HepG2 (cell line): Measurements from ENCODE around the gene SBK2. TPM values are rescaled to one million over a fixed set of nuclear protein-coding genes. Genes with fewer than 3 reads are reported as not detected.
A peak's percentile ranks its signal among the peaks of the same experiment; 100 is the strongest.

Experiments used
- ATAC-seq: fragments of 200-7000 bp; cut with Tn5 transposase; 3 replicates; pipeline ENCODE4 v1.9.1; 2020; ENCODE audit warnings: mild to moderate bottlenecking, moderate library complexity
- BruUV-seq: library from RNA; stranded (reverse); fragments of 400-500 nt; replicated peaks from 2 replicates; lab custom pipeline; 2021; lab: Mats Ljungman, UMichigan
- CTCF ChIA-PET: fragments of 300-600 bp; formaldehyde crosslinking; extraction: SDS; loops from one replicate; lab custom pipeline; 2021; ENCODE audit warnings: low total read pairs, inconsistent platforms, low intra/inter-chr PET ratio; lab: Yijun Ruan, JAX
- POLR2A ChIA-PET: fragments of 350-600 bp; sonication (Branson Sonifier 250); formaldehyde crosslinking; loops from one replicate; lab custom pipeline; 2020; ENCODE audit warnings: antibody characterized with exemption, inconsistent platforms; lab: Yijun Ruan, JAX
- DNase-seq: peaks from one replicate; pipeline ENCODE4 v3.0.0-alpha.2; 2015; ENCODE audit warnings: low spot score
- FAIRE-seq: peaks from 3 replicates; lab custom pipeline; 2011; peaks lifted over from hg19 to GRCh38; lab: Jason Lieb, UNC
- H2AFZ ChIP-seq: one replicate; pipeline ENCODE4 v1.6.1; 2011; ENCODE audit warnings: low read length, inconsistent platforms
- H3K27ac ChIP-seq: fragments of 300-600 bp; 3 replicates; pipeline ENCODE4 v1.8.0; 2011; ENCODE audit warnings: mixed run types, mild to moderate bottlenecking, mixed read lengths, low read length, inconsistent platforms; ENCODE audit not compliant: insufficient read depth; ENCODE audit errors: extremely low read length
- H3K27me3 ChIP-seq, 2 experiments: fragments of 200-600 bp in 1 of 2; 2 replicates in 1 of 2; 3 replicates in 1 of 2; pipeline versions ENCODE4 v1.6.0 to v1.8.0; 2011; ENCODE audit warnings: low read length in 2 of 2, mild to moderate bottlenecking in 2 of 2, moderate library complexity in 2 of 2, inconsistent platforms in 1 of 2; ENCODE audit not compliant: insufficient read depth in 2 of 2, control insufficient read depth in 1 of 2
- H3K36me3 ChIP-seq, 2 experiments: fragments of 200-600 bp in 1 of 2; replicated peaks in 1 of 2; 2 replicates in 1 of 2; 3 replicates in 1 of 2; pipeline versions ENCODE4 v1.5.1 to v1.8.0; 2011; ENCODE audit warnings: low read length in 2 of 2, inconsistent platforms in 1 of 2; ENCODE audit not compliant: insufficient read depth in 2 of 2, control insufficient read depth in 1 of 2
- H3K4me1 ChIP-seq: 2 replicates; pipeline ENCODE4 v1.5.1; 2012; ENCODE audit warnings: low read length, inconsistent platforms; ENCODE audit not compliant: insufficient read depth
- H3K4me2 ChIP-seq: 2 replicates; pipeline ENCODE4 v1.6.0; 2011; ENCODE audit warnings: low read depth, low read length, inconsistent platforms
- H3K4me3 ChIP-seq, 3 experiments: fragments of 200-600 bp in 1 of 3; sonication (generic), shearing (Covaris generic) in 1 of 3; replicated peaks in 1 of 3; 2 replicates each; pipeline ENCODE4 v1.5.1; 2011 to 2016; ENCODE audit warnings: low read length in 3 of 3, inconsistent platforms in 2 of 3, low read depth in 2 of 3, mild to moderate bottlenecking in 2 of 3, control low read depth in 1 of 3, mixed read lengths in 1 of 3; ENCODE audit not compliant: insufficient read depth in 1 of 3
- H3K79me2 ChIP-seq: one replicate; pipeline ENCODE4 v1.6.1; 2011; ENCODE audit warnings: low read length, inconsistent platforms; ENCODE audit not compliant: insufficient read depth
- H3K9ac ChIP-seq: 2 replicates; pipeline ENCODE4 v1.6.0; 2011; ENCODE audit warnings: mild to moderate bottlenecking, low read depth, low read length, inconsistent platforms; ENCODE audit not compliant: insufficient read depth
- H3K9me3 ChIP-seq: 2 replicates; pipeline ENCODE4 v1.5.1; 2012; ENCODE audit warnings: mild to moderate bottlenecking, low read length
- H4K20me1 ChIP-seq: 2 replicates; pipeline ENCODE4 v1.6.0; 2011; ENCODE audit warnings: inconsistent platforms, mild to moderate bottlenecking, low read length, moderate library complexity; ENCODE audit not compliant: insufficient read depth
- CBX5 ChIP-seq: sonication (generic); formaldehyde crosslinking; IDR thresholded peaks from 2 replicates; pipeline ENCODE4 v1.4.0; 2020; ENCODE audit warnings: missing genetic modification reagents, borderline replicate concordance
- ETV5 ChIP-seq: IDR thresholded peaks from 2 replicates; pipeline ENCODE4 v1.6.1; 2018; ENCODE audit warnings: missing biosample characterization, missing genetic modification reagents, inconsistent platforms, borderline replicate concordance
- HDAC1 ChIP-seq: sonication (generic); formaldehyde crosslinking; IDR thresholded peaks from 2 replicates; pipeline ENCODE4 v1.5.1; 2020; ENCODE audit warnings: mild to moderate bottlenecking, missing genetic modification reagents
- PLRG1 ChIP-seq: fragments of 450-650 bp; conservative IDR thresholded peaks from 2 replicates; pipeline ENCODE4 v1.6.1; 2016
- SP2 ChIP-seq: sonication (generic); formaldehyde crosslinking; IDR thresholded peaks from 2 replicates; pipeline ENCODE4 v1.5.1; 2020; ENCODE audit warnings: mild to moderate bottlenecking, missing genetic modification reagents
- TBX2 ChIP-seq: sonication (generic); formaldehyde crosslinking; IDR thresholded peaks from 2 replicates; pipeline ENCODE4 v1.5.0; 2020; ENCODE audit warnings: missing genetic modification reagents, mild to moderate bottlenecking, borderline replicate concordance
- ZNF263 ChIP-seq: sonication (generic); formaldehyde crosslinking; IDR thresholded peaks from 2 replicates; pipeline ENCODE4 v1.4.0; 2020; ENCODE audit warnings: missing genetic modification reagents
- ZNF281 ChIP-seq: sonication (generic); formaldehyde crosslinking; IDR thresholded peaks from 2 replicates; pipeline ENCODE4 v1.4.0; 2020; ENCODE audit warnings: missing genetic modification reagents, borderline replicate concordance
- ZNF501 ChIP-seq: sonication (generic); formaldehyde crosslinking; IDR thresholded peaks from 2 replicates; pipeline ENCODE4 v1.5.1; 2020; ENCODE audit warnings: mild to moderate bottlenecking, moderate library complexity, missing genetic modification reagents
- ZNF619 ChIP-seq: sonication (generic); formaldehyde crosslinking; IDR thresholded peaks from 2 replicates; pipeline ENCODE4 v1.4.0; 2020; ENCODE audit warnings: mild to moderate bottlenecking, missing genetic modification reagents
- ZNF713 ChIP-seq: sonication (generic); formaldehyde crosslinking; IDR thresholded peaks from 2 replicates; pipeline ENCODE4 v1.4.0; 2020; ENCODE audit warnings: mild to moderate bottlenecking, missing genetic modification reagents
- ZNF841 ChIP-seq: sonication (generic); formaldehyde crosslinking; IDR thresholded peaks from 2 replicates; pipeline ENCODE4 v1.8.1; 2023; ENCODE audit warnings: missing genetic modification reagents, borderline replicate concordance
- WGBS: methylation state at CpG from one replicate; pipeline ENCODE4 v1.1.6; 2017; ENCODE audit warnings: low lambda C conversion rate; 5-methylcytosine and 5-hydroxymethylcytosine counted together
- in situ Hi-C: cut with HindIII; loops from 2 replicates; pipeline ENCODE4 v1.10.0; 2017; ENCODE audit warnings: low pct_unique_long_range_greater_than_20kb; ENCODE audit not compliant: extremely low pct_ligation_motif_present
- intact Hi-C: fragments of 100-400 bp; cut with micrococcal nuclease; formaldehyde crosslinking; loops from one replicate; pipeline ENCODE4 v1.10.0; 2022; ENCODE audit not compliant: unreplicated experiment
- polyA plus RNA-seq, 8 experiments: library from polyadenylated mRNA; depleted of rRNA in 3 of 8; stranded (reverse) in 7 of 8; unstranded in 1 of 8; fragments of >200 nt; fragmentation: Illumina TruSeq in 4 of 8; extraction: Trizol in 4 of 8; gene quantifications; 2 replicates each; pipeline versions ENCODE4 v1.2.1 to v1.2.3, GENCODE V29; 2011 to 2016; ENCODE audit warnings: low read depth in 4 of 8, missing spikeins in 1 of 8, mixed read lengths in 1 of 8; ENCODE audit not compliant: insufficient read depth in 1 of 8
- total RNA-seq, 5 experiments: library from RNA; depleted of rRNA; stranded (reverse); fragments of >200 nt; fragmentation: Illumina TruSeq; extraction: Trizol; gene quantifications; 2 replicates each; pipeline ENCODE4 v1.2.3, GENCODE V29; 2016; ENCODE audit warnings: low read depth in 1 of 5
- TF ChIP-seq, protein P1 (sequence below): sonication (generic); formaldehyde crosslinking; IDR thresholded peaks from 2 replicates; pipeline ENCODE4 v1.4.0; 2020; ENCODE audit warnings: missing genetic modification reagents

Gene SBK2
- total and polyA plus RNA-seq, 2 of the 13 experiments (the other 11 are each of a cell fraction or from before 2014, with no cell fraction given): 0.24 TPM; not detected in 1

DNA sequence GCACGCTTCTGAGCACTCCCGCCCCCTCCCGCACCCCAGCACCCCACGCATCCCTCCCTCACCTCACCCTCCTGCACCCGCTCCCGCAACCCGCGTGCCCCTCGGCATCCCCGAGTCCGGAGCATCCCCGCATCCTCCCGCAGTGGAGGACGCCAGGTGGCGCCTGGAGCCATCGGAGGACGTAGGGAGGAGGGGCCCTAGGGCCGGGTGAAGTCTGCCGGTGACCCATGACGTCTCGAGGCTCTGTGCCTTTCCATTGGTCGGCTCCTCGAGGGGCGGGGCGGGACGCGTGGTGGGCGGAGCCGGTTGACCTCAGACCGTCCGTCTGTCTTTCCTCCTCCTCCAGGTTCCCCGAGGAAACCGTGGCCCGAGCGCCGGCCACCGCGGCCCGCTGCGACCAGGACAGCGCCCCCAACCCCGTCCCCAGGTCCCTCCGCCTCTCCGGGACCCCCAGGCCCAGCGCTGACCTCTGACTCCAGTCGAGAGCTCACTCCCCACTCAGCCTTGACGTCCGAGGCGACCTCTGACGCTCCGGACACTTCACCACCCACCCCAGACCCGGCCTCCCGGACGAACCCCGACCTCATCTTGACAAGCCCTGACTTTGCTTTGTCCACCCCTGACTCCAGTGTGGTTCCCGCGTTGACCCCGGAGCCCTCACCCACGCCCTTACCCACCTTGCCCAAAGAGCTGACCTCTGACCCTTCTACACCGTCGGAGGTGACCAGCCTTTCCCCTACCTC is 19.9 kb downstream of the SBK2 start:
- ChIA-PET POLR2A (interaction anchor here (1.1 to 1.2 kb wide), 2 partner anchors 82 to 89 kb away, joined by 3 to 10 read pairs; partner anchors contain the start of genes FIZ1 and ZNF524), CTCF (interaction anchor here (0.9 to 3.0 kb wide), 5 partner anchors 20 to 115 kb away, joined by 3 to 37 read pairs (median 6); partner anchors contain the start of genes SBK2 and ZNF865)
- no peaks in the 10 kb centered on the region for H3K9me3 ChIP-seq
- peak overlapping the region; percentile 59; the same call in 1 of the 2 replicates for H3K9ac ChIP-seq
- in situ Hi-C loops: loop anchor here (5.0 kb wide), 1 partner anchor 90 kb away; the partner anchor contains the start of gene ZNF865
- peaks cover 4% of the 10 kb centered on the region; the same call in 1 of the 2 replicates for H3K4me1 ChIP-seq
- no peak overlapping the region for H3K27ac ChIP-seq
- intact Hi-C loops: loop anchor here (1.0 to 10.0 kb wide), 3 partner anchors 68 to 114 kb away; partner anchors contain the start of gene ZNF579
- peak overlapping the region; percentile 47 to 79 (median 68) for H3K4me3 ChIP-seq
- H3K27me3 ChIP-seq: peaks cover 0 to 22% of the 10 kb centered on the region in 2 experiments; a peak in 4 of 5 replicates
- H3K79me2 ChIP-seq: no peaks in the 10 kb centered on the region
- ATAC-seq (peak; percentile 97), DNase-seq (peak; percentile 78), FAIRE-seq (peak; percentile 84)
- H3K4me2 ChIP-seq: peak overlapping the region; percentile 83
- H3K36me3 ChIP-seq: no peaks in the 10 kb centered on the region
- 4% methylated on average over 16 of the region's 61 CpGs for WGBS
- no TSS peak for BruUV-seq
- no peak overlapping the region for H2AFZ ChIP-seq
- no peaks in the 10 kb centered on the region for H4K20me1 ChIP-seq
- TF ChIP-seq ZNF841 (CRISPR knock-in tag) (no peak), ZNF501 (CRISPR knock-in tag) (peak; percentile 28; the same call in 1 of the 2 replicates), CBX5 (CRISPR knock-in tag) (peak; percentile 89; the same call in 1 of the 2 replicates), HDAC1 (CRISPR knock-in tag) (peak; percentile 50; the same call in 1 of the 2 replicates), TBX2 (CRISPR knock-in tag) (no peak), ZNF263 (CRISPR knock-in tag) (peak; percentile 64), ZNF619 (CRISPR knock-in tag) (0 out of 2 replicates have a peak, but pooled peaks have one; percentile 57), ZNF281 (CRISPR knock-in tag) (peak; percentile 69; the same call in 1 of the 2 replicates), PLRG1 (no peak), SP2 (CRISPR knock-in tag) (no peak), ETV5 (CRISPR knock-in tag) (peak; percentile 40; the same call in 1 of the 2 replicates), ZNF713 (no peak)
- TF ChIP-seq, protein P1, sequence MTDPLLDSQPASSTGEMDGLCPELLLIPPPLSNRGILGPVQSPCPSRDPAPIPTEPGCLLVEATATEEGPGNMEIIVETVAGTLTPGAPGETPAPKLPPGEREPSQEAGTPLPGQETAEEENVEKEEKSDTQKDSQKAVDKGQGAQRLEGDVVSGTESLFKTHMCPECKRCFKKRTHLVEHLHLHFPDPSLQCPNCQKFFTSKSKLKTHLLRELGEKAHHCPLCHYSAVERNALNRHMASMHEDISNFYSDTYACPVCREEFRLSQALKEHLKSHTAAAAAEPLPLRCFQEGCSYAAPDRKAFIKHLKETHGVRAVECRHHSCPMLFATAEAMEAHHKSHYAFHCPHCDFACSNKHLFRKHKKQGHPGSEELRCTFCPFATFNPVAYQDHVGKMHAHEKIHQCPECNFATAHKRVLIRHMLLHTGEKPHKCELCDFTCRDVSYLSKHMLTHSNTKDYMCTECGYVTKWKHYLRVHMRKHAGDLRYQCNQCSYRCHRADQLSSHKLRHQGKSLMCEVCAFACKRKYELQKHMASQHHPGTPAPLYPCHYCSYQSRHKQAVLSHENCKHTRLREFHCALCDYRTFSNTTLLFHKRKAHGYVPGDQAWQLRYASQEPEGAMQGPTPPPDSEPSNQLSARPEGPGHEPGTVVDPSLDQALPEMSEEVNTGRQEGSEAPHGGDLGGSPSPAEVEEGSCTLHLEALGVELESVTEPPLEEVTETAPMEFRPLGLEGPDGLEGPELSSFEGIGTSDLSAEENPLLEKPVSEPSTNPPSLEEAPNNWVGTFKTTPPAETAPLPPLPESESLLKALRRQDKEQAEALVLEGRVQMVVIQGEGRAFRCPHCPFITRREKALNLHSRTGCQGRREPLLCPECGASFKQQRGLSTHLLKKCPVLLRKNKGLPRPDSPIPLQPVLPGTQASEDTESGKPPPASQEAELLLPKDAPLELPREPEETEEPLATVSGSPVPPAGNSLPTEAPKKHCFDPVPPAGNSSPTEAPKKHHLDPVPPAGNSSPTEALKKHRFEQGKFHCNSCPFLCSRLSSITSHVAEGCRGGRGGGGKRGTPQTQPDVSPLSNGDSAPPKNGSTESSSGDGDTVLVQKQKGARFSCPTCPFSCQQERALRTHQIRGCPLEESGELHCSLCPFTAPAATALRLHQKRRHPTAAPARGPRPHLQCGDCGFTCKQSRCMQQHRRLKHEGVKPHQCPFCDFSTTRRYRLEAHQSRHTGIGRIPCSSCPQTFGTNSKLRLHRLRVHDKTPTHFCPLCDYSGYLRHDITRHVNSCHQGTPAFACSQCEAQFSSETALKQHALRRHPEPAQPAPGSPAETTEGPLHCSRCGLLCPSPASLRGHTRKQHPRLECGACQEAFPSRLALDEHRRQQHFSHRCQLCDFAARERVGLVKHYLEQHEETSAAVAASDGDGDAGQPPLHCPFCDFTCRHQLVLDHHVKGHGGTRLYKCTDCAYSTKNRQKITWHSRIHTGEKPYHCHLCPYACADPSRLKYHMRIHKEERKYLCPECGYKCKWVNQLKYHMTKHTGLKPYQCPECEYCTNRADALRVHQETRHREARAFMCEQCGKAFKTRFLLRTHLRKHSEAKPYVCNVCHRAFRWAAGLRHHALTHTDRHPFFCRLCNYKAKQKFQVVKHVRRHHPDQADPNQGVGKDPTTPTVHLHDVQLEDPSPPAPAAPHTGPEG (CRISPR knock-in tag): no peak
